ENCODE results near the gene ZC3H7A.

DNA sequence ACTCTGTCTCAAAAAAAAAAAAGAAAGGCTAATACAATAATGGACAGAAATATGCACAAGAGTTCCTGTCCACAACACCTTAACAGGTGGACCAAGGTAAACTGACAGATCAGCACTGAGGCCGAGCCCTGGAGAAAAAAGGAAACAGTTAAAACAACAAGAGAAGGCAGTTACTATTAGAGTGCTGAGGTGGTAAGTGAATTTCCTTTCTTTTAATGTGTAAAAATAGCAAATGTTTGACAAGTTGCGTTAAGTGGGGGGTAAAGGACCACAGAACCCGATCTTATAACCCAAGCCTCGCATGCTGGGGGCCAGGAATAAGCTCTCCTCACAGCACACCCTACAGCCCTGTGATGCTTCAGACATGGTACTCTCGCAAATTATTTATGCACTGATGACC is 79.2 kb downstream of the ZC3H7A start:
- no peak for TF ChIP-seq POLR2AphosphoS5 (IDR thresholded peaks at IDR 0.05; ENCODE audit: low read depth, low read length)
- no peak for TF ChIP-seq POLR2A (IDR thresholded peaks at IDR 0.05; ENCODE audit: low read depth, low read length)
